H1 (cell line): ENCODE measurements around the gene GTF2F1. TPM values are rescaled to one million over a fixed set of nuclear protein-coding genes. Genes with fewer than 3 reads are reported as not detected.
A peak's percentile ranks its signal among the peaks of the same experiment; 100 is the strongest.

Experiments used
- CTCF ChIA-PET: fragments of 300-600 bp; sonication (Branson Sonifier 250); formaldehyde crosslinking; loops from one replicate; lab custom pipeline; 2021; ENCODE audit not compliant: partially characterized antibody; lab: Charles Lee
- POLR2A ChIA-PET: fragments of 300-600 bp; sonication (Branson Sonifier 250); formaldehyde crosslinking; loops from one replicate; lab custom pipeline; 2021; ENCODE audit warnings: inconsistent platforms; ENCODE audit not compliant: partially characterized antibody; lab: Charles Lee
- DNase-seq, 2 experiments: peaks; one replicate each; pipeline versions ENCODE4 v3.0.0 to v3.0.0-alpha.2; 2010 to 2022; ENCODE audit warnings: low spot score in 2 of 2, low read depth in 1 of 2, mixed read lengths in 1 of 2
- FAIRE-seq: peaks from 2 replicates; lab custom pipeline; 2011; peaks lifted over from hg19 to GRCh38; lab: Jason Lieb, UNC
- H2AFZ ChIP-seq: 2 replicates; pipeline ENCODE4 v1.8.1; 2012; ENCODE audit warnings: low read length, inconsistent platforms
- H2AK5ac ChIP-seq: 2 replicates; pipeline ENCODE4 v1.6.1; 2013; ENCODE audit warnings: low read depth, low read length
- H2BK120ac ChIP-seq: replicated peaks from 2 replicates; pipeline ENCODE3; 2013; ENCODE audit warnings: low read depth, low read length, inconsistent platforms
- H2BK12ac ChIP-seq: 2 replicates; pipeline ENCODE4 v1.6.1; 2013; ENCODE audit warnings: low read depth, low read length
- H2BK15ac ChIP-seq: 2 replicates; pipeline ENCODE4 v1.6.1; 2013; ENCODE audit warnings: low read length
- H2BK20ac ChIP-seq: 2 replicates; pipeline ENCODE4 v1.6.1; 2013; ENCODE audit warnings: low read length
- H2BK5ac ChIP-seq: 2 replicates; pipeline ENCODE4 v1.6.1; 2013; ENCODE audit warnings: low read depth, low read length
- H3K14ac ChIP-seq: 2 replicates; pipeline ENCODE4 v1.6.1; 2013; ENCODE audit warnings: inconsistent platforms; ENCODE audit not compliant: insufficient read length
- H3K18ac ChIP-seq: 2 replicates; pipeline ENCODE4 v1.6.1; 2013; ENCODE audit warnings: low read length; ENCODE audit errors: extremely low read depth
- H3K23ac ChIP-seq: 2 replicates; pipeline ENCODE4 v1.6.1; 2013; ENCODE audit warnings: inconsistent platforms; ENCODE audit not compliant: insufficient read length
- H3K23me2 ChIP-seq: 2 replicates; pipeline ENCODE4 v1.6.1; 2013; ENCODE audit warnings: low read depth, low read length
- H3K27ac ChIP-seq: 2 replicates; pipeline ENCODE4 v1.6.1; 2011; ENCODE audit warnings: low read depth, low read length, inconsistent platforms
- H3K27me3 ChIP-seq, 4 experiments: replicated peaks in 1 of 4; 1 replicate in 1 of 4; 2 replicates in 3 of 4; pipeline versions ENCODE4 v1.6.1 to v1.8.1; 2011 to 2013; ENCODE audit warnings: low read length in 3 of 4, mild to moderate bottlenecking in 3 of 4, inconsistent platforms in 2 of 4, mixed read lengths in 2 of 4, moderate library complexity in 1 of 4; ENCODE audit not compliant: control insufficient read depth in 3 of 4, insufficient read depth in 3 of 4; ENCODE audit errors: extremely low read depth in 1 of 4
- H3K36me3 ChIP-seq, 4 experiments: 2 replicates each; pipeline versions ENCODE4 v1.6.1 to v1.8.1; 2011 to 2013; ENCODE audit warnings: mild to moderate bottlenecking in 4 of 4, low read length in 3 of 4, moderate library complexity in 2 of 4, control low read depth in 1 of 4, inconsistent platforms in 1 of 4; ENCODE audit not compliant: insufficient read depth in 4 of 4, control insufficient read depth in 2 of 4
- H3K4ac ChIP-seq: replicated peaks from 2 replicates; pipeline ENCODE3; 2013; ENCODE audit warnings: low read length, low read depth, mixed read lengths, inconsistent platforms; ENCODE audit not compliant: insufficient read length
- H3K4me1 ChIP-seq, 4 experiments: replicated peaks in 1 of 4; 1 replicate in 1 of 4; 2 replicates in 3 of 4; pipeline versions ENCODE4 v1.6.1 to v1.8.1; 2011 to 2013; ENCODE audit warnings: low read length in 3 of 4, inconsistent platforms in 2 of 4, mixed read lengths in 1 of 4; ENCODE audit not compliant: insufficient read depth in 4 of 4, control insufficient read depth in 3 of 4
- H3K4me2 ChIP-seq, 2 experiments: 2 replicates each; pipeline versions ENCODE4 v1.6.1 to v1.8.1; 2011 to 2013; ENCODE audit warnings: low read depth in 2 of 2, low read length in 2 of 2, control low read depth in 1 of 2, inconsistent platforms in 1 of 2, mild to moderate bottlenecking in 1 of 2; ENCODE audit not compliant: insufficient read depth in 1 of 2
- H3K4me3 ChIP-seq, 4 experiments: fragments of 200-600, 300-600 bp in 1 of 4; sonication (generic), shearing (Covaris generic), sonication (Bioruptor Twin) in 1 of 4; 2 replicates each; pipeline versions ENCODE4 v1.5.1 to v1.8.1; 2011 to 2016; ENCODE audit warnings: low read length in 4 of 4, low read depth in 3 of 4, control low read depth in 2 of 4, inconsistent platforms in 2 of 4, mild to moderate bottlenecking in 2 of 4, mixed read lengths in 1 of 4, moderate library complexity in 1 of 4; ENCODE audit not compliant: insufficient read depth in 2 of 4; ENCODE audit errors: extremely low read depth in 1 of 4
- H3K56ac ChIP-seq: replicated peaks from 2 replicates; pipeline ENCODE3; 2013; ENCODE audit warnings: low read depth, mild to moderate bottlenecking, mixed read lengths, low read length, inconsistent platforms; ENCODE audit not compliant: insufficient read length
- H3K79me1 ChIP-seq: 2 replicates; pipeline ENCODE4 v1.6.1; 2013; ENCODE audit warnings: low read depth, low read length, control low read depth
- H3K79me2 ChIP-seq, 2 experiments: 2 replicates each; pipeline versions ENCODE4 v1.6.1 to v1.8.1; 2012 to 2013; ENCODE audit warnings: low read length in 2 of 2, mild to moderate bottlenecking in 2 of 2, inconsistent platforms in 1 of 2; ENCODE audit not compliant: insufficient read depth in 2 of 2, control insufficient read depth in 1 of 2
- H3K9ac ChIP-seq, 4 experiments: replicated peaks in 1 of 4; 1 replicate in 1 of 4; 2 replicates in 3 of 4; pipeline versions ENCODE4 v1.6.1 to v1.8.1; 2011 to 2013; ENCODE audit warnings: low read depth in 3 of 4, low read length in 3 of 4, control low read depth in 2 of 4, mild to moderate bottlenecking in 2 of 4, moderate library complexity in 2 of 4, inconsistent platforms in 1 of 4; ENCODE audit errors: extremely low read depth in 1 of 4
- H3K9me3 ChIP-seq, 2 experiments: 2 replicates each; pipeline versions ENCODE4 v1.6.1 to v1.8.1; 2012 to 2013; ENCODE audit warnings: mild to moderate bottlenecking in 2 of 2, moderate library complexity in 2 of 2, control low read depth in 1 of 2, inconsistent platforms in 1 of 2, low read depth in 1 of 2, low read length in 1 of 2, mixed read lengths in 1 of 2; ENCODE audit not compliant: insufficient read depth in 2 of 2
- H4K20me1 ChIP-seq, 2 experiments: replicated peaks in 1 of 2; 2 replicates each; pipeline versions ENCODE3 to v1.8.1; 2011 to 2013; ENCODE audit warnings: inconsistent platforms in 2 of 2, low read length in 2 of 2, mild to moderate bottlenecking in 1 of 2; ENCODE audit not compliant: insufficient read depth in 2 of 2, control insufficient read depth in 1 of 2
- H4K5ac ChIP-seq: 2 replicates; pipeline ENCODE4 v1.6.1; 2013; ENCODE audit warnings: low read length, low read depth, mixed read lengths, inconsistent platforms; ENCODE audit not compliant: insufficient read length
- H4K8ac ChIP-seq: 2 replicates; pipeline ENCODE4 v1.8.0; 2013; ENCODE audit warnings: mild to moderate bottlenecking, moderate library complexity, low read length, inconsistent platforms; ENCODE audit not compliant: insufficient read depth; ENCODE audit errors: extremely low read depth
- H4K91ac ChIP-seq: replicated peaks from 2 replicates; pipeline ENCODE3; 2013; ENCODE audit warnings: low read length, mixed read lengths, inconsistent platforms; ENCODE audit not compliant: insufficient read length
- ATF2 ChIP-seq: IDR thresholded peaks from 2 replicates; pipeline ENCODE4 v1.6.1; 2012; ENCODE audit warnings: low read length, inconsistent platforms
- BRCA1 ChIP-seq: IDR thresholded peaks from 2 replicates; pipeline ENCODE4 v1.6.1; 2012; ENCODE audit warnings: low read depth, low read length, improper control_type of control experiment
- CBX5 ChIP-seq: fragments of 300-800, 300-1000 bp; sonication (generic); IDR thresholded peaks from 2 replicates; pipeline ENCODE4 v1.7.1; 2016; ENCODE audit warnings: antibody characterized with exemption, low read length, low read depth
- CEBPB ChIP-seq: IDR thresholded peaks from 2 replicates; pipeline ENCODE4 v1.6.1; 2012; ENCODE audit warnings: low read depth, low read length
- EGR1 ChIP-seq: IDR thresholded peaks from 2 replicates; pipeline ENCODE4 v1.6.1; 2011; ENCODE audit warnings: low read depth, low read length, borderline replicate concordance
- GTF2F1 ChIP-seq: IDR thresholded peaks from 2 replicates; pipeline ENCODE4 v1.6.1; 2012; ENCODE audit warnings: low read depth, low read length, improper control_type of control experiment, borderline replicate concordance
- KDM1A ChIP-seq: fragments of 200-600, 300-600 bp; sonication (generic); IDR thresholded peaks from 2 replicates; pipeline ENCODE4 v1.7.1; 2016; ENCODE audit warnings: mild to moderate bottlenecking, low read length, borderline replicate concordance
- KDM4A ChIP-seq: IDR thresholded peaks from one replicate; pipeline ENCODE4 v1.7.1; 2012; ENCODE audit warnings: low read depth, mild to moderate bottlenecking, moderate library complexity, low read length, inconsistent platforms; ENCODE audit not compliant: severe bottlenecking
- POLR2A ChIP-seq, 2 experiments: IDR thresholded peaks; 1 replicate in 1 of 2; 2 replicates in 1 of 2; pipeline ENCODE4 v1.6.1; 2011; ENCODE audit warnings: low read depth in 2 of 2, low read length in 2 of 2, mild to moderate bottlenecking in 2 of 2; ENCODE audit errors: control extremely low read depth in 1 of 2
- RFX5 ChIP-seq: IDR thresholded peaks from 2 replicates; pipeline ENCODE4 v1.6.1; 2011; ENCODE audit warnings: low read depth, low read length, improper control_type of control experiment, borderline replicate concordance
- RXRA ChIP-seq: IDR thresholded peaks from 2 replicates; pipeline ENCODE4 v1.6.1; 2011; ENCODE audit warnings: low read depth, mild to moderate bottlenecking, low read length, moderate library complexity; ENCODE audit not compliant: insufficient read depth
- WGBS, 2 experiments: shearing (Covaris generic) in 1 of 2; methylation state at CpG; one replicate each; pipeline versions ENCODE4 v1.1.6 to v1.1.7; 2013 to 2015; ENCODE audit warnings: low lambda C conversion rate in 2 of 2, mixed read lengths in 2 of 2, inconsistent platforms in 1 of 2, low coverage in 1 of 2, missing lambda C conversion rate in 1 of 2; ENCODE audit not compliant: insufficient replicate concordance in 2 of 2, insufficient coverage in 1 of 2, insufficient read length in 1 of 2; ENCODE audit errors: extremely low coverage in 1 of 2, missing lambda C conversion rate in 1 of 2; 5-methylcytosine and 5-hydroxymethylcytosine counted together
- polyA plus RNA-seq, 7 experiments: library from polyadenylated mRNA; depleted of rRNA in 3 of 7; stranded (reverse) in 5 of 7; unstranded in 2 of 7; fragments of >200 nt in 5 of 7; fragments of 200-250 nt in 2 of 7; gene quantifications; 1 replicate in 5 of 7; 2 replicates in 1 of 7; 4 replicates in 1 of 7; pipeline versions ENCODE4 v1.2.1 to v1.2.3, GENCODE V29; 2011 to 2013; ENCODE audit warnings: missing spikeins in 2 of 7, mixed read lengths in 2 of 7
- total RNA-seq: library from RNA; stranded (reverse); fragmentation: NEBNext Ultra II Directional; extraction: Animal tissue kit (Norgen Biotek cat#: 25700); gene quantifications from 2 replicates; pipeline ENCODE4 v1.2.1, GENCODE V29; 2021

GTF2F1 gene
- total and polyA plus RNA-seq, 2 of the 8 experiments (the other 6 are each of a cell fraction or from before 2014, with no cell fraction given) = 29.3 to 56.3 TPM

GRCh38 chr19:6431891-6432290, 38.9 kb upstream of the GTF2F1 start:
- Histone ChIP-seq H2AFZ (no peak overlapping the region), H3K4me3 (no peak overlapping the region), H4K5ac (no peak overlapping the region), H3K23ac (no peak overlapping the region), H3K9me3 (no peaks in the 10 kb centered on the region), H3K14ac (no peak overlapping the region), H3K27ac (no peak overlapping the region), H3K36me3 (no peaks in the 10 kb centered on the region), H4K91ac (no peak overlapping the region), H3K23me2 (no peaks in the 10 kb centered on the region), H3K27me3 (peaks cover 0 to 6% (median 0%) of the 10 kb centered on the region in 4 experiments; a peak in 1 of 7 replicates), H2BK15ac (no peak overlapping the region), H4K20me1 (no peaks in the 10 kb centered on the region), H2BK20ac (no peak overlapping the region), H2AK5ac (no peak overlapping the region), H3K18ac (no peak overlapping the region), H3K9ac (no peak overlapping the region), H2BK5ac (no peak overlapping the region), H4K8ac (peak overlapping the region; percentile 51; the same call in 1 of the 2 replicates), H3K79me2 (no peaks in the 10 kb centered on the region), H3K4ac (no peak overlapping the region), H3K4me1 (no peaks in the 10 kb centered on the region), H3K79me1 (no peaks in the 10 kb centered on the region), H3K56ac (no peak overlapping the region), H2BK12ac (no peak overlapping the region), H3K4me2 (no peak overlapping the region), H2BK120ac (no peak overlapping the region)
- WGBS, 2 experiments = 93% methylated on average over 11 of the region's 11 CpGs; no CpG with 5 or more reads in 1 of the 2 experiments
- POLR2A ChIA-PET = interaction anchor here (0.7 to 1.1 kb wide), 2 partner anchors 11 to 33 kb away, joined by 3 read pairs; no protein-coding TSS in a partner anchor
- FAIRE-seq = no peak
- no peak for DNase-seq
- CTCF ChIA-PET = interaction anchor here (0.7 kb wide), 2 partner anchors 22 to 54 kb away, joined by 3 to 5 read pairs; no protein-coding TSS in a partner anchor
- TF ChIP-seq KDM1A (no peak), ATF2 (no peak), RFX5 (no peak), GTF2F1 (no peak), CEBPB (no peak), RXRA (no peak), BRCA1 (no peak), KDM4A (no peak), POLR2A (IDR thresholded peaks at IDR 0.05; ENCODE audit: control extremely low read depth in 1 of 2, low read depth in 2 of 2, low read length in 2 of 2) (no peak), CBX5 (no peak), EGR1 (no peak)
